AG20443 (cell line): ENCODE data around the gene PCDHA12.
A peak's percentile ranks its signal among the peaks of the same experiment; 100 is the strongest.
"Not testable (repeated sequence)": the region's sequence is repeated elsewhere in the genome, so short reads cannot be mapped to it uniquely, and the experiment has no call there.

Experiments used
- DNase-seq: peaks from one replicate; pipeline ENCODE4 v3.0.0; 2012; ENCODE audit warnings: low spot score, mixed read lengths

The PCDHA12 gene, protein sequence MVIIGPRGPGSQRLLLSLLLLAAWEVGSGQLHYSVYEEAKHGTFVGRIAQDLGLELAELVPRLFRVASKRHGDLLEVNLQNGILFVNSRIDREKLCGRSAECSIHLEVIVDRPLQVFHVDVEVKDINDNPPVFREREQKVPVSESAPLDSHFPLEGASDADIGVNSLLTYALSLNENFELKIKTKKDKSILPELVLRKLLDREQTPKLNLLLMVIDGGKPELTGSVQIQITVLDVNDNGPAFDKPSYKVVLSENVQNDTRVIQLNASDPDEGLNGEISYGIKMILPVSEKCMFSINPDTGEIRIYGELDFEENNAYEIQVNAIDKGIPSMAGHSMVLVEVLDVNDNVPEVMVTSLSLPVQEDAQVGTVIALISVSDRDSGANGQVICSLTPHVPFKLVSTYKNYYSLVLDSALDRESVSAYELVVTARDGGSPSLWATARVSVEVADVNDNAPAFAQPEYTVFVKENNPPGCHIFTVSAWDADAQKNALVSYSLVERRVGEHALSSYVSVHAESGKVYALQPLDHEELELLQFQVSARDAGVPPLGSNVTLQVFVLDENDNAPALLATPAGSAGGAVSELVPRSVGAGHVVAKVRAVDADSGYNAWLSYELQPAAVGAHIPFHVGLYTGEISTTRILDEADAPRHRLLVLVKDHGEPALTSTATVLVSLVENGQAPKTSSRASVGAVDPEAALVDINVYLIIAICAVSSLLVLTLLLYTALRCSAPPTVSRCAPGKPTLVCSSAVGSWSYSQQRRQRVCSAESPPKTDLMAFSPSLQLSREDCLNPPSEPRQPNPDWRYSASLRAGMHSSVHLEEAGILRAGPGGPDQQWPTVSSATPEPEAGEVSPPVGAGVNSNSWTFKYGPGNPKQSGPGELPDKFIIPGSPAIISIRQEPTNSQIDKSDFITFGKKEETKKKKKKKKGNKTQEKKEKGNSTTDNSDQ

DNA sequence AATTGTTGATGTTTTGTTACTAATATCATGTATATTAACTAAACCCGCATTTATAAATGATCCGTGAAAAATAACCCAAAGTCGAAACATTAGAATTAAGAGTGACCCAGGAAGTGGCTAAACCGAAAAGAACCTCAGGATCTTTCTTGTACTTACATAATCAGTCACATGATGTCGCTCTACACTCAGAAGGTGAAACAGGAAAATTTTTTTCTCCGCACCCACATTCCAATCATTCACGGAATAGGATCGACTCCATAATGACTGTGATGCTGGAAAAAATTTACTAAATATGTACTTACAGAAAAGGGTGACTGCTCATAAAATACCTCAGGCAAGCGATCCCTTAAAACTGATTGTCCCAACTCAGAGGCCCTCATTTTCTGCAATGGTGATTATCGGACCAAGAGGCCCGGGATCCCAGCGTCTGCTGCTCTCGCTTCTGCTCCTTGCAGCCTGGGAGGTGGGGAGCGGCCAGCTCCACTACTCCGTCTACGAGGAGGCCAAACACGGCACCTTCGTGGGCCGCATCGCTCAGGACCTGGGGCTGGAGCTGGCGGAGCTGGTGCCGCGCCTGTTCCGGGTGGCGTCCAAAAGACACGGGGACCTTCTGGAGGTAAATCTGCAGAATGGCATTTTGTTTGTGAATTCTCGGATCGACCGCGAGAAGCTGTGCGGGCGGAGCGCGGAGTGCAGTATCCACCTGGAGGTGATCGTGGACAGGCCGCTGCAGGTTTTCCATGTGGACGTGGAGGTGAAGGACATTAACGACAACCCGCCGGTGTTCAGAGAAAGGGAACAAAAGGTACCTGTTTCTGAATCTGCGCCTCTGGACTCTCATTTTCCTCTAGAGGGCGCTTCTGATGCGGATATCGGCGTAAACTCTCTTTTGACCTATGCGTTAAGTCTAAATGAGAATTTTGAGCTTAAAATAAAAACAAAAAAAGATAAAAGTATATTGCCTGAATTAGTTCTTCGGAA lies at the start of gene PCDHA12:
PCDHA12 (plus strand) TSS at position 224 of the 981 bp plus-strand sequence; CDS start at position 389, 165 bp downstream.
- DNase-seq: no peak

DNA sequence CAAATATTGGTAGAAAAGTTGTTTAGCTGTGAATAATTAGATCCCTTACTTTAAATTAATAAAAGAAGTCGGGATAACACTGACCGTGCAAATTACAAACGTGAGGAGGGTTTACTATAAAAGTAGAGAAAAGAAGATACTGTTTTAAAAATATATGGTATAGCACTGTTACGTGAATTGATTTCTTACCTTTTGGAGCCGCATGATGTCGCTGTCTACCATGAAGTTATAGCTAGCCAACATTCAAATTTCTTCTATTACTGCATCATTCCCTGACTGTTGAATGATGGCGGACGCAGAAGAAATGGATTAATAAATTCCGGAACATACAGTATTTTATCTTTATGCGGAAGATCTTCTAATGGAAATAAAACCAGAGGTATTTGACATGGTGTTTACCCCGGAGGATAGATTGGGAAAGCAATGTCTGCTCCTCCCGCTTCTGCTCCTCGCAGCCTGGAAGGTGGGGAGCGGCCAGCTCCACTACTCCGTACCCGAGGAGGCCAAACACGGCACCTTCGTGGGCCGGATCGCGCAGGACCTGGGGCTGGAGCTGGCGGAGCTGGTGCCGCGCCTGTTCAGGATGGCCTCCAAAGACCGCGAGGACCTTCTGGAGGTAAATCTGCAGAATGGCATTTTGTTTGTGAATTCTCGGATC lies 47.3 kb upstream of the PCDHA12 start, which contains the start of gene PCDHA6:
PCDHA6 (plus strand) TSS at position 257 of the 658 bp plus-strand sequence; CDS start at position 389, 132 bp downstream.
- DNase-seq: no peak

DNA sequence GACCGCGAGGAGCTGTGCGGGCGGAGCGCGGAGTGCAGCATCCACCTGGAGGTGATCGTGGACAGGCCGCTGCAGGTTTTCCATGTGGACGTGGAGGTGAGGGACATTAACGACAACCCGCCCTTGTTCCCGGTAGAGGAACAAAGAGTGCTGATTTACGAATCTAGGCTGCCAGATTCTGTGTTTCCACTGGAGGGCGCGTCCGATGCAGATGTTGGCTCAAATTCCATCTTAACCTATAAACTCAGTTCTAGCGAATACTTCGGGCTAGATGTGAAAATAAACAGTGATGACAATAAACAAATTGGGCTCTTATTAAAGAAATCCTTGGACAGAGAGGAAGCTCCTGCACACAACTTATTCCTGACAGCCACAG lies 46.8 kb upstream of the PCDHA12 start:
- no peak for DNase-seq

- not testable (repeated sequence) for DNase-seq
Measured at GRCh38 chr5:140829511-140830501, 45.3 kb upstream of the PCDHA12 start.

- DNase-seq: peak; percentile 23
Measured at GRCh38 chr5:140833993-140834392, 41.1 kb upstream of the PCDHA12 start, which contains the start of gene PCDHA7. TSS of gene PCDHA7 (plus strand) at chr5:140834269. CDS start at chr5:140834384, 115 bp downstream.

GRCh38 chr5:140834439-140835008 lies 40.6 kb upstream of the PCDHA12 start:
- DNase-seq: not testable (repeated sequence)

- DNase-seq: no peak
Measured at GRCh38 chr5:140835622-140836510, 39.2 kb upstream of the PCDHA12 start.

DNA sequence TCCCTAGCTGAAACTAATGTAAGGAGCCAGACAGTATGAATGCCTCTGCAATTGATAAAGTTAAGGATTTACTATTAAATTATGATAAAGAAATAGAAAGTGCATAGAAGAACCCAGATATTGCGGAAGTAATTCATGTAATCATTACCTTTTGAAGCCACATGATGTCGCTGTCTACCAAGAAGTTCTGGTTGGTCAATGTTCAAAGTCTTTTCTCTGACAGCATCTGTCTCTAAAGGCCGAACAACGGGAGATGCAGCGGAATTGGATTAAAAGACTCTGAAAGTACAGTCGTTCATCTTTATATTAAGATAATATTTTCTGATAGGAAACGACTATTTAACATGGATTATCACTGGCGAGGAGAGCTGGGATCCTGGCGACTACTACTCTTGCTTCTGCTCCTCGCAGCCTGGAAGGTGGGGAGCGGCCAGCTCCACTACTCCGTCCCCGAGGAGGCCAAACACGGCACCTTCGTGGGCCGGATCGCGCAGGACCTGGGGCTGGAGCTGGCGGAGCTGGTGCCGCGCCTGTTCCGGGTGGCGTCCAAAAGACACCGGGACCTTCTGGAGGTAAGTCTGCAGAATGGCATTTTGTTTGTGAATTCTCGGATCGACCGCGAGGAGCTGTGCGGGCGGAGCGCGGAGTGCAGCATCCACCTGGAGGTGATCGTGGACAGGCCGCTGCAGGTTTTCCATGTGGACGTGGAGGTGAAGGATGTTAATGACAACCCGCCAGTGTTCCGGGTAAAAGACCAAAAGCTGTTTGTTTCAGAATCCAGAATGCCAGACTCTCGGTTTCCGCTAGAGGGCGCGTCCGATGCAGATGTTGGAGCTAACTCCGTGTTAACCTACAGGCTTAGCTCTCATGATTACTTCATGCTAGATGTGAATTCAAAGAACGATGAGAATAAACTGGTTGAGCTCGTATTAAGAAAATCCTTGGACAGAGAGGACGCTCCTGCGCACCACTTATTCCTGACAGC lies 33.8 kb upstream of the PCDHA12 start, which contains the start of gene PCDHA8:
PCDHA8 (plus strand) TSS at position 210 of the 985 bp plus-strand sequence; CDS start at position 345, 135 bp downstream.
- no peak for DNase-seq

- no peak for DNase-seq
Measured at GRCh38 chr5:140842798-140843733, 32.0 kb upstream of the PCDHA12 start.

DNA sequence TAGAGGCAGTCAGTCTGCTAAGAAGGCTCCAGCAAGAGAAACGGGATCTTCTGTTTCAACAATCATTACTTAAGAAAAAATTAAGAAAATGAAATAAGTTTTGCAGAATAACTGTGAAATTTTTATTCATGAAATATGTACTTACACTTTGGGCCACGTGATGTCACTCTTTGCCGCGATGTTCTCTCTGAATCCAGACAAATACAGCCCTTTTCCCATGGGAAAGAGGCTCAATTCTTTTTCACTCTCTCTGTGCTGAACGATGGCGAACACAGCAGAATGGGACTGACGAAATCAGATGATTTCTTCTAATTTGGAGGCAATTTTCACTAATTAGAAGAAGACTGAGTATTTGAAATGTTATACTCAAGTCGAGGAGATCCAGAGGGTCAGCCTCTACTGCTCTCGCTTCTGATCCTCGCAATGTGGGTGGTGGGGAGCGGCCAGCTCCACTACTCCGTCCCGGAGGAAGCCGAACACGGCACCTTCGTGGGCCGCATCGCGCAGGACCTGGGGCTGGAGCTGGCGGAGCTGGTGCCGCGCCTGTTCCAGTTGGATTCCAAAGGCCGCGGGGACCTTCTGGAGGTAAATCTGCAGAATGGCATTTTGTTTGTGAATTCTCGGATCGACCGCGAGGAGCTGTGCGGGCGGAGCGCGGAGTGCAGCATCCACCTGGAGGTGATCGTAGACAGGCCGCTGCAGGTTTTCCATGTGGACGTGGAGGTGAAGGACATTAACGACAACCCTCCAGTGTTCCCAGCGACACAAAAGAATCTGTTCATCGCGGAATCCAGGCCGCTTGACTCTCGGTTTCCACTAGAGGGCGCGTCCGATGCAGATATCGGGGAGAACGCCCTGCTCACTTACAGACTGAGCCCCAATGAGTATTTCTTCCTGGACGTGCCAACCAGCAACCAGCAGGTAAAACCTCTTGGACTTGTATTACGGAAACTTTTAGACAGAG lies 26.7 kb upstream of the PCDHA12 start, which contains the start of gene PCDHA9:
PCDHA9 (plus strand) TSS at position 244 of the 964 bp plus-strand sequence; CDS start at position 358, 114 bp downstream.
- not testable (repeated sequence) for DNase-seq

- DNase-seq: not testable (repeated sequence)
Measured at GRCh38 chr5:140849831-140850634, 25.1 kb upstream of the PCDHA12 start.

GRCh38 chr5:140855772-140856674 lies 19.1 kb upstream of the PCDHA12 start, which contains the start of gene PCDHA10:
TSS of gene PCDHA10 (plus strand) at chr5:140855897. CDS start at chr5:140856049, 152 bp downstream.
- no peak for DNase-seq
